RWPE2 (cell line): ENCODE results near the gene ITGAE.
"Not testable (repeated sequence)": the region's sequence is repeated elsewhere in the genome, so short reads cannot be mapped to it uniquely, and the experiment has no call there.

ENCODE experiments used
- ATAC-seq: fragments of 200-7000 bp; cut with Tn5 transposase; 3 replicates; pipeline ENCODE4 v1.9.1; 2021; ENCODE audit warnings: low read depth
- DNase-seq: peaks from one replicate; pipeline ENCODE4 v3.0.0-alpha.2; 2020; ENCODE audit warnings: low spot score
- H3K27ac ChIP-seq: fragments of 450-650 bp; 2 replicates; pipeline ENCODE4 v1.5.1; 2017; ENCODE audit warnings: mild to moderate bottlenecking; ENCODE audit not compliant: poor library complexity, severe bottlenecking
- H3K27me3 ChIP-seq: fragments of 250-450 bp; sonication (Bioruptor Pico); 2 replicates; pipeline ENCODE4 v1.5.1; 2021; ENCODE audit warnings: mild to moderate bottlenecking, moderate library complexity; ENCODE audit not compliant: insufficient read depth, poor library complexity, severe bottlenecking
- H3K36me3 ChIP-seq: fragments of 250-450 bp; sonication (Bioruptor Pico); 2 replicates; pipeline ENCODE4 v1.5.1; 2020; ENCODE audit warnings: low read depth, mild to moderate bottlenecking, moderate library complexity
- H3K4me1 ChIP-seq: fragments of 250-450 bp; sonication (Bioruptor Pico); 2 replicates; pipeline ENCODE4 v1.5.1; 2021; ENCODE audit warnings: mild to moderate bottlenecking, moderate library complexity; ENCODE audit not compliant: insufficient read depth, poor library complexity, severe bottlenecking
- H3K4me3 ChIP-seq: fragments of 250-450 bp; sonication (Bioruptor Pico); 2 replicates; pipeline ENCODE4 v1.5.1; 2021; ENCODE audit warnings: mild to moderate bottlenecking, moderate library complexity; ENCODE audit not compliant: severe bottlenecking
- H3K9me3 ChIP-seq: fragments of 250-450 bp; sonication (Bioruptor Pico); 2 replicates; pipeline ENCODE4 v1.5.1; 2021; ENCODE audit warnings: mild to moderate bottlenecking, moderate library complexity; ENCODE audit not compliant: severe bottlenecking
- CTCF ChIP-seq: fragments of 450-650 bp; IDR thresholded peaks from one replicate; pipeline ENCODE4 v1.5.1; 2017; ENCODE audit warnings: mild to moderate bottlenecking, moderate library complexity; ENCODE audit not compliant: poor library complexity, severe bottlenecking

ITGAE gene

GRCh38 chr17:3715296-3715695 is 85.7 kb downstream of the ITGAE start:
- H3K36me3 ChIP-seq = peaks cover 71% of the 10 kb centered on the region
- no peak overlapping the region for H3K4me3 ChIP-seq
- no peak for TF ChIP-seq CTCF
- no peaks in the 10 kb centered on the region for H3K9me3 ChIP-seq
- H3K27ac ChIP-seq = no peak overlapping the region
- DNase-seq (no peak), ATAC-seq (no peak)
- no peaks in the 10 kb centered on the region for H3K27me3 ChIP-seq
- H3K4me1 ChIP-seq = peaks cover 15% of the 10 kb centered on the region

GRCh38 chr17:3712811-3713463 is 88.1 kb downstream of the ITGAE start:
- Histone ChIP-seq H3K4me3 (no peak overlapping the region), H3K27me3 (no peaks in the 10 kb centered on the region), H3K9me3 (no peaks in the 10 kb centered on the region), H3K27ac (no peak overlapping the region), H3K36me3 (peaks cover 48% of the 10 kb centered on the region), H3K4me1 (peaks cover 5% of the 10 kb centered on the region)
- no peak for TF ChIP-seq CTCF
- DNase-seq (no peak), ATAC-seq (no peak)

- H3K9me3 ChIP-seq = no peaks in the 10 kb centered on the region
- DNase-seq (no peak), ATAC-seq (peak; percentile 79)
- TF ChIP-seq CTCF = no peak
- H3K27ac ChIP-seq = no peak overlapping the region
- H3K27me3 ChIP-seq = no peaks in the 10 kb centered on the region
- peaks cover 29% of the 10 kb centered on the region for H3K36me3 ChIP-seq
- H3K4me3 ChIP-seq = no peak overlapping the region
- peaks cover 5% of the 10 kb centered on the region for H3K4me1 ChIP-seq
Measured at GRCh38 chr17:3710951-3711383, 90.0 kb downstream of the ITGAE start.

- Histone ChIP-seq H3K4me1 (peaks cover 5% of the 10 kb centered on the region), H3K4me3 (no peak overlapping the region), H3K27me3 (no peaks in the 10 kb centered on the region), H3K36me3 (peaks cover 6% of the 10 kb centered on the region; the same call in 1 of the 2 replicates), H3K27ac (no peak overlapping the region), H3K9me3 (no peaks in the 10 kb centered on the region)
- TF ChIP-seq CTCF = no peak
- ATAC-seq (no peak), DNase-seq (no peak)
Measured at GRCh38 chr17:3708366-3708765, 92.6 kb downstream of the ITGAE start.

- H3K36me3 ChIP-seq, DNase-seq: not testable (repeated sequence)
Measured at GRCh38 chr17:3705718-3705984, 95.3 kb downstream of the ITGAE start.

More at GRCh38 chr17:3705718-3705984, 95.3 kb downstream of the ITGAE start:
- not testable (repeated sequence) for H3K9me3 ChIP-seq, H3K27ac ChIP-seq, H3K27me3 ChIP-seq, H3K4me1 ChIP-seq, ATAC-seq, H3K4me3 ChIP-seq
